ENCODE results near the gene NHLRC4.

DNA sequence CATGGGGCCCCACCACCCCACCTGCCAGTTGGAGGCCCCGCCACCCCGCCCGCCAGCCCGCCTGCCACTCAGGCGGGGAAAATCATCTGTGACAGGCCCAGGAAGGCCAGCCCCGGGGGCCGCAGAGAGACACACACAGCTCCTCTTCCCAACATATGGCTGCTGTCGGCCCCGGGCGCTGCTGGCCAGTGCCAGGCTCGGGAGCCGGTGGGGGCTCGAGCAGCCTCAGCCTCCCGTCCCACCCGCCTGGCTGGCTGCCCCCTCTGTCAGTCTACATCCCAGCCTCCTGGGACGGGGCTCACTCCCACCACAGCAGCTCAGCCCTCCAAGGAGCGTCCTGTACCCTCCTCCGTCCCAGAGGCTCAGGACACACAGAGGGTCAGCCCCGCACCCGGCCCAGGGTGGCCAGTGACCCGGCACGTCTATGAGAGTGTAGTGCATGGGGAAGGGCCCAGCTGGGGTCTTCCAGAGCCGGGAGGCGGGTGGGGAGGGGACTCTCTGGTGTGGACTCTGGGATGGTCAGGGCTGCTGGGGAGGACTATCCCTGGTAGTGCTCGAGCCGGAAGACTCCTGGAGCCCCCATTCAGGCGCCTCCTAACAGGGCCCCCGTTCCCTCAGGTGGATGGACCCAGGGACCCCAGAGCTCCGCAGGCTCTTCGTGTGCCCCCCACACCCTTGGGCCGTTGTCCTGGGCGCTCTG is 10.2 kb upstream of the NHLRC4 start:
- TF ChIP-seq, protein P1, sequence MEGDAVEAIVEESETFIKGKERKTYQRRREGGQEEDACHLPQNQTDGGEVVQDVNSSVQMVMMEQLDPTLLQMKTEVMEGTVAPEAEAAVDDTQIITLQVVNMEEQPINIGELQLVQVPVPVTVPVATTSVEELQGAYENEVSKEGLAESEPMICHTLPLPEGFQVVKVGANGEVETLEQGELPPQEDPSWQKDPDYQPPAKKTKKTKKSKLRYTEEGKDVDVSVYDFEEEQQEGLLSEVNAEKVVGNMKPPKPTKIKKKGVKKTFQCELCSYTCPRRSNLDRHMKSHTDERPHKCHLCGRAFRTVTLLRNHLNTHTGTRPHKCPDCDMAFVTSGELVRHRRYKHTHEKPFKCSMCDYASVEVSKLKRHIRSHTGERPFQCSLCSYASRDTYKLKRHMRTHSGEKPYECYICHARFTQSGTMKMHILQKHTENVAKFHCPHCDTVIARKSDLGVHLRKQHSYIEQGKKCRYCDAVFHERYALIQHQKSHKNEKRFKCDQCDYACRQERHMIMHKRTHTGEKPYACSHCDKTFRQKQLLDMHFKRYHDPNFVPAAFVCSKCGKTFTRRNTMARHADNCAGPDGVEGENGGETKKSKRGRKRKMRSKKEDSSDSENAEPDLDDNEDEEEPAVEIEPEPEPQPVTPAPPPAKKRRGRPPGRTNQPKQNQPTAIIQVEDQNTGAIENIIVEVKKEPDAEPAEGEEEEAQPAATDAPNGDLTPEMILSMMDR (conservative IDR thresholded peaks at IDR 0.05; ENCODE audit: low read depth, low read length): no peak
- TF ChIP-seq POLR2A (IDR thresholded peaks at IDR 0.05; ENCODE audit: low read depth, low read length) (no peak), CEBPB (IDR thresholded peaks at IDR 0.05; ENCODE audit: low read depth, low read length) (no peak)
- TF ChIP-seq, protein P2, sequence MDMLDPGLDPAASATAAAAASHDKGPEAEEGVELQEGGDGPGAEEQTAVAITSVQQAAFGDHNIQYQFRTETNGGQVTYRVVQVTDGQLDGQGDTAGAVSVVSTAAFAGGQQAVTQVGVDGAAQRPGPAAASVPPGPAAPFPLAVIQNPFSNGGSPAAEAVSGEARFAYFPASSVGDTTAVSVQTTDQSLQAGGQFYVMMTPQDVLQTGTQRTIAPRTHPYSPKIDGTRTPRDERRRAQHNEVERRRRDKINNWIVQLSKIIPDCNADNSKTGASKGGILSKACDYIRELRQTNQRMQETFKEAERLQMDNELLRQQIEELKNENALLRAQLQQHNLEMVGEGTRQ (IDR thresholded peaks at IDR 0.05; ENCODE audit: low read depth, low read length): no peak
